Hepatocyte (in vitro differentiated cells): ENCODE measurements around the gene EPS8L1.

Experiments
- EZH2 ChIP-seq: fragments of 200-600 bp; sonication (generic); IDR thresholded peaks from 2 replicates; pipeline ENCODE4 v1.6.1; 2016; ENCODE audit warnings: antibody characterized with exemption, mild to moderate bottlenecking, borderline replicate concordance
- EZH2phosphoT487 ChIP-seq: fragments of 200-600 bp; sonication (generic); IDR thresholded peaks from one replicate; pipeline ENCODE4 v1.6.1; 2018; ENCODE audit warnings: antibody characterized with exemption, mild to moderate bottlenecking, low read depth, moderate library complexity; ENCODE audit not compliant: unreplicated experiment, severe bottlenecking
- TF ChIP-seq, protein P1 (sequence below): fragments of 200-600 bp; sonication (generic); IDR thresholded peaks from 2 replicates; pipeline ENCODE4 v1.5.1; 2016; ENCODE audit warnings: antibody characterized with exemption, mild to moderate bottlenecking; ENCODE audit not compliant: poor library complexity

DNA sequence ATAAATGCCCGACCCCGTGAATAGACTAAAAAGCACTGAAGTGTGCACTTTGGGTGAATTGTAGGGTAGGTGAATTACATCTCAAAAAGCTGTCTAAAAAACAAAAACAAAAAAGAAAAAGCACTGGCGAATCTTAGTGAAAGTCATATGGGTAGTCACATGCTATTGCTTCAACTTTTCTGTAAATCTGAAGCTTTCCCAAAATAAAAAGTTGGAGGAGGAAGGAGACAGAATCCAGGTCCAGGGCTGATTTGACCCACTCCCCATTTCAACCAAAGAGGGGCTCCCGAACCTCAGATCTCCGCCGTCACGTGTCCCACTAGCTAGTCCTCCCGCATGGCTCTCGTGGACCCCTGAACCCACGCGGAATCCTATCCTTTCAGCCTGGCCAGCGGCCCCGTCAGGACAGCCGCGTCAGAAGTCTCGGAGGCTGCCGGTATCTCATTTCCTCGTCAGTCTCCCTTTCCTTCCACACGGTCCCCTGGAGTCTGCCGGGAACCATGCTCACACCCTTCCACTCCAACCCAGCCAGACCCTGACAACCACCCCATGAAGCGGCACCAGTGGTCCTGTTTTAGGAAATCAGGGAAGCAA lies 35.7 kb downstream of the EPS8L1 start:
- TF ChIP-seq EZH2phosphoT487 (no peak), EZH2 (no peak)
- TF ChIP-seq, protein P1, sequence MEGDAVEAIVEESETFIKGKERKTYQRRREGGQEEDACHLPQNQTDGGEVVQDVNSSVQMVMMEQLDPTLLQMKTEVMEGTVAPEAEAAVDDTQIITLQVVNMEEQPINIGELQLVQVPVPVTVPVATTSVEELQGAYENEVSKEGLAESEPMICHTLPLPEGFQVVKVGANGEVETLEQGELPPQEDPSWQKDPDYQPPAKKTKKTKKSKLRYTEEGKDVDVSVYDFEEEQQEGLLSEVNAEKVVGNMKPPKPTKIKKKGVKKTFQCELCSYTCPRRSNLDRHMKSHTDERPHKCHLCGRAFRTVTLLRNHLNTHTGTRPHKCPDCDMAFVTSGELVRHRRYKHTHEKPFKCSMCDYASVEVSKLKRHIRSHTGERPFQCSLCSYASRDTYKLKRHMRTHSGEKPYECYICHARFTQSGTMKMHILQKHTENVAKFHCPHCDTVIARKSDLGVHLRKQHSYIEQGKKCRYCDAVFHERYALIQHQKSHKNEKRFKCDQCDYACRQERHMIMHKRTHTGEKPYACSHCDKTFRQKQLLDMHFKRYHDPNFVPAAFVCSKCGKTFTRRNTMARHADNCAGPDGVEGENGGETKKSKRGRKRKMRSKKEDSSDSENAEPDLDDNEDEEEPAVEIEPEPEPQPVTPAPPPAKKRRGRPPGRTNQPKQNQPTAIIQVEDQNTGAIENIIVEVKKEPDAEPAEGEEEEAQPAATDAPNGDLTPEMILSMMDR, result no peak
